ENCODE results near the gene CLN5.

The CLN5 gene

GRCh38 chr13:76969488-76970365 lies 22.2 kb upstream of the CLN5 start:
- no peak for DNase-seq (ENCODE audit: extremely low read depth, low read depth)
- TF ChIP-seq CTCF (IDR thresholded peaks at IDR 0.05; ENCODE audit: low read depth, low read length), result no peak

- no peak for TF ChIP-seq CTCF (IDR thresholded peaks at IDR 0.05; ENCODE audit: low read depth, low read length)
- no peak for DNase-seq (ENCODE audit: extremely low read depth, low read depth)
Observed at GRCh38 chr13:76971215-76971614, 20.7 kb upstream of the CLN5 start.

GRCh38 chr13:76971851-76972829 lies 19.7 kb upstream of the CLN5 start:
- TF ChIP-seq CTCF (IDR thresholded peaks at IDR 0.05; ENCODE audit: low read depth, low read length), result no peak
- no peak for DNase-seq (ENCODE audit: extremely low read depth, low read depth)

- TF ChIP-seq CTCF (IDR thresholded peaks at IDR 0.05; ENCODE audit: low read depth, low read length), result no peak
- DNase-seq (ENCODE audit: extremely low read depth, low read depth), result no peak
Observed at GRCh38 chr13:76973920-76974617, 17.8 kb upstream of the CLN5 start.

GRCh38 chr13:76974618-76974975 lies 17.3 kb upstream of the CLN5 start:
- no peak for DNase-seq (ENCODE audit: extremely low read depth, low read depth)

GRCh38 chr13:76975863-76976262 lies 16.0 kb upstream of the CLN5 start:
- TF ChIP-seq CTCF (IDR thresholded peaks at IDR 0.05; ENCODE audit: low read depth, low read length), result no peak
- no peak for DNase-seq (ENCODE audit: extremely low read depth, low read depth)

More at GRCh38 chr13:76974618-76974975, 17.3 kb upstream of the CLN5 start:
- no peak for TF ChIP-seq CTCF (IDR thresholded peaks at IDR 0.05; ENCODE audit: low read depth, low read length)

Measured in AG09319 (cell line).